ENCODE data around the gene FAM222A. TPM values are rescaled to one million over a fixed set of nuclear protein-coding genes. Genes with fewer than 3 reads are reported as not detected.

FAM222A gene
- total RNA-seq, 1 experiment from 2014 or later: 12.8 TPM

DNA sequence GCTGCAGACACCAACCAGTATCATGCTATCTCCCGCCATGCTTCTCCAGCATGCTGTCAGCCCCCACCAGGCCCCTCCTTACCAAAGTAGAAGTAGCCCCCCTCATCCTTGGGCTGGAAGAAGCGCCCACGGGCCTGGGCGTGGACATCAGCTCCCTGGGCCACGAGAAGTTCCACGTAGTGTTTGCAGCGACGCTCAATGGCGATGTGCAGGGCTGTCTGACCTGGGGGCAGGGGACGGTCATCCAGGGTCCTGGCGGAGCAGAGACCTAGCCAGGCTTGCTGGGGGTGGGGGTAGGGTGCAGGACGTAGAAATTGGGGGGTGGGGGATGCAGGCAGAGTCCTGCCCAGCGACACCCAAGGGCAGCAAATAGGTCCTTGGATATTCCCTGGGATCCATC lies 86.9 kb downstream of the FAM222A start:
- Histone ChIP-seq H3K36me3 (ENCODE audit: control insufficient read depth, insufficient read depth, low read length) (no peaks in the 10 kb centered on the region), H3K27me3 (ENCODE audit: control insufficient read depth, insufficient read depth, low read length) (no peaks in the 10 kb centered on the region; the same call in 1 of the 2 replicates), H3K27ac (ENCODE audit: low read length) (no peak overlapping the region), H3K4me1 (ENCODE audit: control insufficient read depth, insufficient read depth, low read length) (no peaks in the 10 kb centered on the region), H3K9me3 (ENCODE audit: control insufficient read depth, insufficient read depth, low read depth, low read length) (no peaks in the 10 kb centered on the region), H3K4me3 (ENCODE audit: low read depth in 2 of 2, low read length in 2 of 2) (no peak overlapping the region)
- ChIA-PET POLR2A (no interaction called here), CTCF (no interaction called here)
- intact Hi-C loops (cut with micrococcal nuclease; ENCODE audit: unreplicated experiment) (no loop called here), in situ Hi-C loops (cut with HindIII; ENCODE audit: low pct_unique_long_range_greater_than_20kb, low sequenced_read_pairs) (no loop called here)
- DNase-seq (ENCODE audit: low read depth, low spot score) (no peak), ATAC-seq (no peak)
- TF ChIP-seq, protein P1, sequence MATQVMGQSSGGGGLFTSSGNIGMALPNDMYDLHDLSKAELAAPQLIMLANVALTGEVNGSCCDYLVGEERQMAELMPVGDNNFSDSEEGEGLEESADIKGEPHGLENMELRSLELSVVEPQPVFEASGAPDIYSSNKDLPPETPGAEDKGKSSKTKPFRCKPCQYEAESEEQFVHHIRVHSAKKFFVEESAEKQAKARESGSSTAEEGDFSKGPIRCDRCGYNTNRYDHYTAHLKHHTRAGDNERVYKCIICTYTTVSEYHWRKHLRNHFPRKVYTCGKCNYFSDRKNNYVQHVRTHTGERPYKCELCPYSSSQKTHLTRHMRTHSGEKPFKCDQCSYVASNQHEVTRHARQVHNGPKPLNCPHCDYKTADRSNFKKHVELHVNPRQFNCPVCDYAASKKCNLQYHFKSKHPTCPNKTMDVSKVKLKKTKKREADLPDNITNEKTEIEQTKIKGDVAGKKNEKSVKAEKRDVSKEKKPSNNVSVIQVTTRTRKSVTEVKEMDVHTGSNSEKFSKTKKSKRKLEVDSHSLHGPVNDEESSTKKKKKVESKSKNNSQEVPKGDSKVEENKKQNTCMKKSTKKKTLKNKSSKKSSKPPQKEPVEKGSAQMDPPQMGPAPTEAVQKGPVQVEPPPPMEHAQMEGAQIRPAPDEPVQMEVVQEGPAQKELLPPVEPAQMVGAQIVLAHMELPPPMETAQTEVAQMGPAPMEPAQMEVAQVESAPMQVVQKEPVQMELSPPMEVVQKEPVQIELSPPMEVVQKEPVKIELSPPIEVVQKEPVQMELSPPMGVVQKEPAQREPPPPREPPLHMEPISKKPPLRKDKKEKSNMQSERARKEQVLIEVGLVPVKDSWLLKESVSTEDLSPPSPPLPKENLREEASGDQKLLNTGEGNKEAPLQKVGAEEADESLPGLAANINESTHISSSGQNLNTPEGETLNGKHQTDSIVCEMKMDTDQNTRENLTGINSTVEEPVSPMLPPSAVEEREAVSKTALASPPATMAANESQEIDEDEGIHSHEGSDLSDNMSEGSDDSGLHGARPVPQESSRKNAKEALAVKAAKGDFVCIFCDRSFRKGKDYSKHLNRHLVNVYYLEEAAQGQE (IDR thresholded peaks at IDR 0.05; ENCODE audit: insufficient read depth in 1 of 2, low read depth in 2 of 2, low read length in 1 of 2): no peak
- TF ChIP-seq, protein P2, sequence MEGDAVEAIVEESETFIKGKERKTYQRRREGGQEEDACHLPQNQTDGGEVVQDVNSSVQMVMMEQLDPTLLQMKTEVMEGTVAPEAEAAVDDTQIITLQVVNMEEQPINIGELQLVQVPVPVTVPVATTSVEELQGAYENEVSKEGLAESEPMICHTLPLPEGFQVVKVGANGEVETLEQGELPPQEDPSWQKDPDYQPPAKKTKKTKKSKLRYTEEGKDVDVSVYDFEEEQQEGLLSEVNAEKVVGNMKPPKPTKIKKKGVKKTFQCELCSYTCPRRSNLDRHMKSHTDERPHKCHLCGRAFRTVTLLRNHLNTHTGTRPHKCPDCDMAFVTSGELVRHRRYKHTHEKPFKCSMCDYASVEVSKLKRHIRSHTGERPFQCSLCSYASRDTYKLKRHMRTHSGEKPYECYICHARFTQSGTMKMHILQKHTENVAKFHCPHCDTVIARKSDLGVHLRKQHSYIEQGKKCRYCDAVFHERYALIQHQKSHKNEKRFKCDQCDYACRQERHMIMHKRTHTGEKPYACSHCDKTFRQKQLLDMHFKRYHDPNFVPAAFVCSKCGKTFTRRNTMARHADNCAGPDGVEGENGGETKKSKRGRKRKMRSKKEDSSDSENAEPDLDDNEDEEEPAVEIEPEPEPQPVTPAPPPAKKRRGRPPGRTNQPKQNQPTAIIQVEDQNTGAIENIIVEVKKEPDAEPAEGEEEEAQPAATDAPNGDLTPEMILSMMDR (IDR thresholded peaks at IDR 0.05): no peak
- TF ChIP-seq TCF7L2 (IDR thresholded peaks at IDR 0.05; ENCODE audit: low read depth, low read length) (no peak), POLR2AphosphoS5 (IDR thresholded peaks at IDR 0.05; ENCODE audit: low read depth, low read length) (no peak), SIN3A (IDR thresholded peaks at IDR 0.05; ENCODE audit: borderline replicate concordance, insufficient read depth, low read depth, low read length) (no peak)
- BruUV-seq (replicated peaks): no TSS peak

DNA sequence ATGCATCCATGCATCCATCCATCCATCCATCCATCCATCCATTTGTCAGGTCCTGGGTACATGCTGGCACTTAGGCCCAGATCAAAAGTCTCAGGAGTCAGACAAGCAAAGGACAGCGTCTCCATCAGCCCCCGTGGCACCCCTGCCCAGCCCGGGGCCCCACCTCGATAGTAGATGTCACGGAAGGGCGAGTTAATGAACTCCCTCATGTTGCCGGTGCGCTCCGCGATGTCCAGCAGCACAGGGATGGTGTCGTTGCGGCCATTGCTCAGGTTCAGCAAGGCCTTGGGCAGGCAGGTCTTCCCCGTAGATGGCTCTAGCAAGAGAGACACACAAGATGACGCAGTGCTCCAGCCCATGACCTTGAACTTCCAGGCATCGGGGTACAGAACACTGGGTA lies 89.2 kb downstream of the FAM222A start:
- intact Hi-C loops (cut with micrococcal nuclease; ENCODE audit: unreplicated experiment): no loop called here
- Histone ChIP-seq H3K4me3 (ENCODE audit: low read depth in 2 of 2, low read length in 2 of 2) (no peak overlapping the region), H3K9me3 (ENCODE audit: control insufficient read depth, insufficient read depth, low read depth, low read length) (no peaks in the 10 kb centered on the region), H3K27me3 (ENCODE audit: control insufficient read depth, insufficient read depth, low read length) (no peaks in the 10 kb centered on the region), H3K4me1 (ENCODE audit: control insufficient read depth, insufficient read depth, low read length) (no peaks in the 10 kb centered on the region), H3K27ac (ENCODE audit: low read length) (no peak overlapping the region), H3K36me3 (ENCODE audit: control insufficient read depth, insufficient read depth, low read length) (no peaks in the 10 kb centered on the region)
- in situ Hi-C loops (cut with HindIII; ENCODE audit: low pct_unique_long_range_greater_than_20kb, low sequenced_read_pairs): no loop called here
- BruUV-seq (replicated peaks): no TSS peak
- DNase-seq (ENCODE audit: low read depth, low spot score) (no peak), ATAC-seq (no peak)
- ChIA-PET CTCF (interaction anchor here (0.6 to 0.7 kb wide), 2 partner anchors 41 to 691 kb away, joined by 4 read pairs; no protein-coding TSS in a partner anchor), POLR2A (no interaction called here)
- no peak for TF ChIP-seq SIN3A (IDR thresholded peaks at IDR 0.05; ENCODE audit: borderline replicate concordance, insufficient read depth, low read depth, low read length)
- TF ChIP-seq, protein P1 (IDR thresholded peaks at IDR 0.05; ENCODE audit: insufficient read depth in 1 of 2, low read depth in 2 of 2, low read length in 1 of 2): no peak
- TF ChIP-seq, protein P2 (IDR thresholded peaks at IDR 0.05): no peak
- TF ChIP-seq TCF7L2 (IDR thresholded peaks at IDR 0.05; ENCODE audit: low read depth, low read length): no peak
- TF ChIP-seq POLR2AphosphoS5 (IDR thresholded peaks at IDR 0.05; ENCODE audit: low read depth, low read length): no peak
